ENCODE measurements around the gene MYO9A.
"Not testable (repeated sequence)": the region's sequence is repeated elsewhere in the genome, so short reads cannot be mapped to it uniquely, and the experiment has no call there.

MYO9A gene

DNA sequence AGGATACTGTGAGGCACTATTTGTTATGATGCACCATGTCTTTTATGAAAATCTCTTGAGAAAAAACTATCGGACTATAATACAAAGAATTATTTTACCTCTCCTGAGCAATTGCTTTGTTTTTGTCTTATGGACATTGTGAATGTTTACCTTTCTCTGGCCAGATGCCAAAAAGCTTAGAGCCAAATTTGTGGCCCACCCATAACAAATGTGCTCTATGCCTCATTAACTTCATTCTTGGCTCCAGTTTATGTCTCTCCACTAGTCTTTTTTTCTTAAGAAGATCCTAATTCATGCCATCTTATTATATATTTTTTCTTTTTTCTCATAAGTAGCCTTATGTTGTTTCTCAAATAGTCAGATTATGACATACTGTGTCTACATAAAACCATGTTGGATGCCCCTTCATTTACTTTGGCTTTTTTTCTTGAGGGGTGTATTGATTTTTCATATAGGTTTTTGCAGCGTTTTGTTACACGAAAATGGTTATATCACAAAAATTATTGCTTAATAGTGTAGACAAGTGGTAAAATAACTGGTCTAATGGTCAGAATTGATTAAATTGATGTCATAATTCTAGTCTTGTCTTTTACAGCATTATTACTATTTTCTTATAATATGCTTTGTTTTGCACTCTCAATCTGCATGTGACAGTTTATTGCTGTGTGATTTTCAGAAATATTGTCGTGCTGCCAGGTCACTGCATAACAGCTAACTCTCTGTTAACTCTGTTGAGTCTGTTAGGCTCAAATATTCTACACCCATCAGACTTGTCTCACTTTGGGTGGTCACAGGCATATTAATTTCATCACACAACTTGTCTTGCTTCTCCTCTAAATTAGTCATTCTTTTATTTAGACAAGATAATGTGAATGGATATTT, 18.5 kb upstream of the MYO9A start:
- no peak for DNase-seq

DNA sequence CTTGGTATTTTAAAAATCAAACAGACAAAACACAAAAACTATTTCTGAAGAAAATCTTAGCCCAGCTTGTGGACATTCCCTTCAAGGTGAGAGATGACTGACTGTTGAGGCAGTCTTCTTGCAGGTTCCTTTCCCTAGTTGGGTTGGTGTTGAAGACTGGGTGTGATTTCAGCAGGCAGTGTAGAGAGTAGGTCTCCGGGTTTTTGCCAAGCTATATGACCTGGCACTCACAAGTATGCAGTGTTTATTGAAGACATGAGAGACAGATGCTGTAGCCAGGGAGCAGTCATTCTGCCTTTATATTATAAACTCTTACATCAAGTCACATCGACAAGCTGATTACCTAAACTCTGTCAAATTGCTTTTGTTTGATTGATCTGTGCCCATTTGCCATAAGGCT, 17.8 kb upstream of the MYO9A start:
- DNase-seq = no peak

DNA sequence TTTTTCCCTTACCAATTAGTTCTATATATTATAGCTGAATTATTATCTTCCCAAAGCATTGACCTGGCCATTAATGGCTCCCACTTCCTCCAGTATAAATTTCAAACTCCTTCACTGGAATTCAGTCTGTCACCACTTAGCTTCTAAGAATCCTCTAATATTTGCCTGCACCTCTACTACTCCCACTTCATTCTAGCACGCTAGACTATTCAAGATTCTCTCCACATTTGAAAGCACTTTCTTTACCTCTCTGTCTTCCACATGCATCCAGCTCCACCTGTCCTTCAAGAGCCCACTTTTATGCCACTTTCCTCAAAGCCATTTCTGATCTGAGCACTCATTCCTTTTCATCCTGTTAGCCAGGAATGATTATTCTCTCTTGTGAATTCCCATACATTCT, 15.3 kb upstream of the MYO9A start:
- no peak for DNase-seq

DNA sequence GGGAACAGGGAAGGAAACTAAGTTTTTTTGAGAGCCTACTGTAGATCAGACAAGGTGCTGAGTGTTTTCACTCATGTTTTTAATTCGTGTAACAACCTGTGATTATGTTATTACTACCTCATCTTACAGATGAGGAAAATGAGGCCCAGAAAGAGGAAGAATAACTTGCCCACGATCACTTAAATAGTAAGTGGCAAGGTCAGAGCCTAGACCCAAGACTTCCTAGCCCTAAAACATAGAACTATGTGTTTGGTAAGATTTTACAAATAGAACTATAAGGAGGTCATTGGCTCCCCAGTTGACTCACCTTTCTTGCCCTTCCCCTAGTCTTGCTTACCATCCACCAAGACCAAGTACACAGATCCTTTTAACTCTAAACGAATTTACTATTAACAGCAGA, 14.0 kb upstream of the MYO9A start:
- no peak for DNase-seq

DNA sequence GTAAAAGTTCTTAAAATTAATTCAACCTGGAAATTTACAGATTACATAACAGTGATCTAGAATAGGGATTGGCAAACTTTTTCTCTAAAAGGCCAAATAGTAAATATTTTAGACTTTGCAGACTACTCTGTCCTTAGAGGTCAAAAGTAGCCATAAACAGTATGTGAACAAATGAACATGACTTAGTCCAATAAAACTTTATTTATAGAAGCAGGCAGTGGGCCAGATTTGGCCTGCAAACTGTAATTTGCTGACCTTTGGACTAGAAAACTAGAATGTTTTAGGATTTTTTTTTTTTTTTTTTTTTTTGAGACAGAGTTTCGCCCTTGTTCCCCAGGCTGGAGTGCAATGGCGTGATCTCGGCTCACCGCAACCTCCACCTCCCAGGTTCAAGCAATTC, 12.3 kb upstream of the MYO9A start:
- DNase-seq = no peak

DNA sequence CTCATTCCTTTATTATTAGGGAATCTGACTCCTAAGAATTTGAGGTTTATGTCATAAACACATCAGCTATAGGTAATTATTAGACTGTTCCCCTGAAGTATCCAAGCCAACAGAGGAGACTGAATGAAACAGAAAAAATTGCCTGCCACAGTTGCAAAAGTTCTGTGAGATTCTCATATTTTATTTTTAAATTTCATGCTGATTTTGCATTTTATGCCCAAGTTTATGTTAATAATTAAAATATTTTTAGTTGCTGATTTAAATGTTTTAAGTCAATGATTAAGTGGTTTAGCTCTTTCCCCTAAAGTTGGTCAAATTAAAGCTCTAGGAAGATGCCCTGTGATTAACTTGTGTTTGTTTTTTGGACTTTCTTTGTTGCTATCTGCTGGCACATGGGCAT, 10.4 kb upstream of the MYO9A start:
- DNase-seq = no peak

DNA sequence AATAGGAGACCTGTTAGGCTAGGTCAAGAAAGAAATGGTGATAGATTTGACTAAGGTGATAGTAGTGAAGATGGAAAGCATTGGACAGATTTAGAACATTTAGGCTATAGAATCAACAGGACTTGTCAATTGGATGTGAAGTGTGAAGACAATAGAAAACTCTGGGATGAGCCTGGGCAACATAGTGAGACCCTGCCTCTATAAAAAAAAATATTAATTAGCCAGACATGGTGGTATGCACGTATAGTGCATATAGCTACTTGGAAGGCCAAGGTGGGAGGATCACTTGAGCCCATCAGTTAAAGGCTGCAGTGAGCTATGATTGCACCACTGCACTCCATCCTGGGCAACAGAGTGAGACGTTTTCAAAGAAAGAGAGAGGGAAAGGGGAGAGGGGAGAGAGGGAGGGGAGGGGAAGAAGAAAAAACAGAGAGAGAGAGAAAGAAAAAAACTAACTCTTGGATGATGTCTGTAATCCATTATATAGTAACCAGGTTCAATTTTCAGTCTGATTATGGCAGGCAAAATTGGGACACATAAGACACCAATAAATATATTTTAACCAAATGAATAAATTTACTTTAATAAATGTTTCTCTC, 9.9 kb upstream of the MYO9A start:
- no peak for DNase-seq

DNA sequence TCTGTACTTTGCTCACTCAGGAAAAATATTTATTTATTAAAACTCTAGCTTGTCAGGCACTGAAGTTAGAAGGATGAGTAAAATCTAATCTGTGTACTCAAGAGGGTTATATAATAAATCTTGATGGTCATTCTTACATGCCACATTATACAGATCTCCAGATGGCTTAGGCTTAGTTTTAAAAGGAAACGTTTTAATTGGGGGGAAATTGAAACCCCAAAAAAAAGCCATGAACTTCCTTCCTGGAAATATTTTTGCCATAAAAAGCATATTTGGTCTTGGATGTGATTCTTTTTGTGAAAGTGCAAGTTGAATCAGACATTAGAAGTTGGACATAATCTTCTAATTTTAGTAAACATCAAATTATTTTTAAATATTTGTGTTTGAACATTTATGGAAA, 6.3 kb upstream of the MYO9A start:
- DNase-seq = no peak

DNA sequence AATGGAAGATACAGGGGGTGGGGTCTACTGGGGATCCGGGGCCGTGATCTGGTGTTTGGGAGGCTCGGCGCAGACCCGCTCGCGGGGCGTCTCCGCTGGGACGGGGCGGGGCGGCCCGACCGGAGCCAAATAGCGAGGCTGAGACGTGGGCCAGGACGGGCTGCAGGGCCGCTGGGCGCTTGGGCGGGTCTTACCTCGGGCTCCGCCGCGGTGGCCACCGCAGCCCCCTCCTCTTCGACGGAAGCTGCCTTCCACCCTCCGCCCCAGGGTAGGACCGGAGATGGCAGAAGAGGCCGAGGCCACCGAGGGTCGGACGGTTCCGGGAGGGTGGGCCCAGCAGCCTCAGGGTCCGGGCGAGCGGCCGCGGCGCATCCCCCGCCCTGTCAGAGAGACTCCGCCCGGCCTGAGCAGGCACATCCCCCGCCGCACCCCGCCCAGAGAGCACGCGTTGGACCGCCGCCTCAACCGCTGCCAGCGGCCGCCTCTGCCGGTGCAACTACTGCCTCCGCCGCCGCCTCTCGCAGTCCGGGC, 399 bp downstream of the MYO9A start:
- DNase-seq = peak; percentile 32

DNA sequence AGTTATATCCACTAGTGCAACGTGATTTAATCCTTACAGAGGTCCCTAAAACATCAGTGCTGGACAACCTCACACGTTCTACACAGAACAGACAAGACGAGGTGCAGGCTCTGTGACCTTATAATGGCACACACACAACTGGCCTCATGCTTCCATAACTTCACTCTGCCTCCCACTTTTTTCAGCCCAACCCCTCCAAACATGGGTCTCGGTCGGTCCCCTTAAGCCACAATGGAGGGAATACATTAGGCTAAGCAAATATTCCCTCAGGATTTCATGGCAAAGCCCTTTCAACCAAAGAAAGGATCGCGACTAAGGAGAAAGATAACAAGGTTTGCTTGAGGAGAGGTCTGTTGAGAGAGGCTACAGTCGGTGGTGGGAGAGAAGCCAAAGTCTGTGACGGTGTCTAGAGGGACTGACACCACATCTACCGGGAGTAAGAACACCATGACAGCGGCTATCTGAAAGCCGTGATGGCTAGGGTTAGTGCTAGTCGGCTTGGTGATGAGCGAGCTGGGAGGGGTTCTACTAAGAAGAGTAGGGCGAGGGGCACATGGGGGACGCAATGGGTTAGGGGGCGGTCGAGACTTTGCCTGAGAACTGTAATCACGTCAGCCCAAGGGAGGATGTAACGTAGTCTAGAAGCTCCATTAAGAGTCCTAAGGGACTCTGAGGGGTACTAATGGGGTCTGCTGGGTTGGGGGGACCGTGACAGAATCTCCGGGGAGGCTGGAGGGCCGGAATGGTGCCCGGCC, 1.0 kb downstream of the MYO9A start:
- no peak for DNase-seq

DNA sequence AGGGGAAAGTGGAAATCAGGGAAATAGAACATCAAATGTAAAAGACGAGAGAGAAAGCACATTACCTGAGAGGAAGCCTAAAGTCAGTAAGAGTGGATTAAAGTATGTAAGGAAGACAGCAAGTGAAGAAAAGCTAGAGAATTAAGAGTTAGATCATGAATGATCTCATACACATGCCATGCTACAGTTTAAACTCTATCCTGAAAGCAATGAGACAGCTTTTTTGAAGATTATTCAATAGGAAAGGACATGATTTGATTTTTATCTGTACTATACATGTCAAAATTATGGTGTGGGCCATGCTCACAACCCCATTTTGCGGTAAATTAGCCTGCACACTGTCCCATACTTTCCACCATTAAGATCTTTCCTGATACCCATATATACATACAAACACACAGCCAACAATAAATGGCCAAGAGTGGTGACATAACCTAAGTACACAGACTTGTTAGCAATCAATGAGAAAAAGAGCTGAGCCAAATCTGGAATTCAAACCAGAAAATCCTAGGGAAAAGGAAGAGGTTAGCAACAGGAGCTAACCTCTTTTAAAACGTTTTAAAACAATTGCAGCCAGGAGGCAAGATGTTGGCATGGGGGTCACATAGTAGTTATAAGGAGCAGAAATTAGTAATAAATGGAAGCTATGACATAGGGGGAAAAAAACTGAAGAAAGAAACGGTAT, 4.5 kb downstream of the MYO9A start:
- no peak for DNase-seq

DNA sequence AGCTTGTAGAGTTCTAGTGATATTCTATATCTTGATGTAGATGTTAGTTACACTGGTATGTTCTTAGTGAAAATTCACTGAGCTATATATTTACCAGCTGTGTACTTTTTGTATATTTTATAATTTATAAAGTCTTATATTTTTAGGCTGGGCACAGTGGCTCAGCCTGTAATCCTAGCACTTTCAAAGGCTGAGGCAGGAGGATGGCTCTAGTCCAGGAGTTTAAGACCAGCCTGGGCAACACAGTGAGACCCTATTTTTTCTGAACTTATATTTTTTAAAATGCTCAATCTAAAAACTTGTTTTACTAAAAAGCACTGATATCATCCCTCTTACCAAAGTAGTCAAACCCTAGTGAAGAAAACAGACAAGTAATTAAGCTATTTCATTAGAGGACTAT, 5.1 kb downstream of the MYO9A start:
- no peak for DNase-seq

DNA sequence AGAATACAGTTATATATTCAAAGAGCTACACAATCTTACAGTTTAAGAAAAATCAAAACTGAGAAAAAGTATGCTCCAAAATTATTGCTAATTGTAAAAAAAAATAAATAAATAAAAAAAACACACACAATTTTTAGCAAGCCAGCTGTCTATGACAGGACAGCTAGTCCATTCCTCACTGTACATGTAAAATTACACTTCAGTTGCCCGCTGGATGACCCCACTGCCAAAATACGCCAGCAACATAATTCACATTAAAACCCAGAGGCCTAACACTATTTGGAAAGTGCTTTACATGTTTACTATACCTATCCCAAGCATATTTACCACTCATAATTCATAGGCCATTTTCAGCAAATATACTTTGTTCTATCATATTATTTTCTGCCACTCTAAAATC, 5.8 kb downstream of the MYO9A start:
- DNase-seq = no peak

DNA sequence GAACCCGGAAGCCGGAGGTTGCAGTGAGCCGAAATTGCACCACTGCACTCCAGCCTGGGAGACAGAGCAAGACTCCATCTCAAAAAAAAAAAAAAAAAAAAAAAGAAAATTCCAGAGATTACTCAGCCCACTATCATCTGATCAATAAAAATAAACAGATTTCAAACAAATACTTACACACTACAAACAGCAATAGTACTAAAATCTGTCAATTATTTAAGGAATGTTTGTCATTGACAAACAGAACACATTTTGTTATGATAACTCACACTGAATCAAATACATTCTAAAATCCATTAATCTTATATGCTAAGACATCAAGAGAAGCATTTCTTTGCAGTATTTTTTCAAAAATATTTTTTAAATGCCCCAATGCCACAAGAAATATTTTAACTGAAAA, 7.6 kb downstream of the MYO9A start:
- DNase-seq = no peak

DNA sequence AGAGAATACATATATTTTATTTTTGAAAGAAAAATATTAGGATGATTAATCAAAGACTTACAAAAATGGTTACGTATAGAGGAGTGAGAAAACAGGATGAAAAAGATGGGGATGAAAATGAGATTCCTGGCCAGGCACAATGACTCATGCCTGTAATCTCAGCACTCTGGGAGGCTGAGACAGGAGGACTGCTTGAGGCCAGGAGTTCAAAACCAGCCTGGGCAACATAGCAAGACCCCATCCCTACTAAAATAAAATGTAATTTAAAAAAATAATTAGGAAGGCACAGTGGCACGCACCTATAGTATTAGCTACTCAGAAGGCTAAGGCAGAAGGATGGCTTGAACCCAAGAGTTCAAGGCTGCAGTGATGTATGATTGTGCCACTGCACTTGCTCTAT, 11.9 kb downstream of the MYO9A start:
- DNase-seq = no peak

DNA sequence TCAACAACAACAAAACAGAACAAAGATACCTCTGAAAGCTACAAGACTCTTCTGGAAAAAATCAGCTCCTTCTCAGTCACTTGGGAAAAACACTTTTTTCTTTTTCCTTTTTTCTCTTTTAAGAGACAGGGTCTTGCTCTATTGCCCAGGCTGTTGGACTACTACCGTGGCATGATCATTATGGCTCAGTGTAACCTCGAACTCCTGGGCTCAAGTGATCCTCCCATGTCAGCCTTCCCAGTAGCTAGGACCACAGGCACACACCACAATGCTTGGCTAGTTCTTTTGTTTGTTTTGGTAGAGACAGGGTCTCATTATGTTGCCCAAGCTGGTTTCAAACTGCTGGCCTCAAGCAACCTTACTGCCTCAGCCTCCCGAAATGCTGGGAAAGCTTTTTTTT, 12.8 kb downstream of the MYO9A start:
- no peak for DNase-seq

DNA sequence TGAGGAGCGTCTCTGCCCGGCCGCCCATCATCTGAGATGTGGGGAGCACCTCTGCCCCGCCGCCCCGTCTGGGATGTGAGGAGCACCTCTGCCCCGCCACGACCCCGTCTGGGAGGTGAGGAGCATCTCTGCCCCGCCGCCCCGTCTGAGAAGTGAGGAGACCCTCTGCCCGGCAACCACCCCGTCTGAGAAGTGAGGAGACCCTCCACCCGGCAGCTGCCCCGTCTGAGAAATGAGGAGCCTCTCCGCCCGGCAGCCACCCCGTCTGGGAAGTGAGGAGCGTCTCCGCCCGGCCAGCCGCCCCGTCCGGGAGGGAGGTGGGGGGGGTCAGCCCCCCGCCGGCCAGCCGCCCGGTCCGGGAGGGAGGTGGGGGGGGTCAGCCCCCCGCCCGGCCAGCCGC, 17.4 kb downstream of the MYO9A start:
- not testable (repeated sequence) for DNase-seq

DNA sequence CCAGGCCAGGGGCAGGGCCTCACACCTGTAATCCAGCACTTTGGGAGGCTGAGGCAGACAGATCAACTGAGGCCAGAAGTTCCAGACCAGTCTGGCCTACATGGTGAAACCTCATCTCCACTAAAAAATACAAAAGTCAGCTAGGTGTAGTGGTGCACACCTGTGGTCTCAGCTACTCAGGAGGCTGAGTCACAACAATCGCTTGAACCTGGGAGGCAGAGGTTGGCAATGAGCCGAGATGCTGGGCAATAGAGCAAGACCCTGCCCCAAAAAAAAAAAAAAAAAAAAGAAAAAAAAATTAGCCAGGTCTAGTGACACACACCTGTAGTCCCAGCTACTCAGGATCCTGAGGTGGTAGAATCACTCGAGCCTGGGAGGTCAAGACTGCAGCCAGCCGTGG, 18.8 kb downstream of the MYO9A start:
- DNase-seq = no peak

DNA sequence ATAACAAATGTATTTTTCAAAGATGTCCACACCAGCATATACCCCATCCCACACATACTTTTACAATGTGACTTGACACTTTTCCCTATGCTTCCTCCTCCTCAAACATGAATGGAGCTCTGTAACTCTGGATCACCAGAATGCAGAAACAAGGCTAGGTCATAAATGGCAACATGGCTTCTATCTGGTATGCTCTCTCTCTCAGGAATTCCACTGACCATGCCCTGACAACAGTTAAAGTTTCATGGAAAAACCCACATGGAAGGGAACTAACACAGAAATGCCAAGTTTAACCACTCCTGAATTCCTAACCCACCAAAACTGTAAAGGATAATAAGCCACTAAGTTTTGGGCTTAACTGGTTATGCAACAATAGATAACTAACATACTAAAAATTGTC, 19.9 kb downstream of the MYO9A start:
- DNase-seq = no peak

DNA sequence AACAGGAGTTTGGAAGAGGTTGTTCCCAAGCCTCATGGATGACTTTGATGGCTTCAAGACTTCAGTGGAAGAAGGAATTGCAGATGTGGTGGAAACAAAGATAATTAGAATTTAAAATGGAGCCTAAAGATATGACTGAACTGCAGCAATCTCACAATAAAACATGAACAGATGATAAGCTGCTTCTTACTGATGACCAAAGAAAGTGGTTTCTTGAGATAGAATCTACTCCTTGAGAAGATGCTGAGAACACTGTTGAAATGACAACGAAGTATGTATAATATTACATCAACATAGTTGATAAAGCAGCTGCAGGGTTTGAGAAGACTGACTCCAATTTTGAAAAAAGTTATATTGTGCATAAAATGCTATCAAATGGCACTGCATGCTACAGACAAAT, 21.2 kb downstream of the MYO9A start:
- no peak for DNase-seq

DNA sequence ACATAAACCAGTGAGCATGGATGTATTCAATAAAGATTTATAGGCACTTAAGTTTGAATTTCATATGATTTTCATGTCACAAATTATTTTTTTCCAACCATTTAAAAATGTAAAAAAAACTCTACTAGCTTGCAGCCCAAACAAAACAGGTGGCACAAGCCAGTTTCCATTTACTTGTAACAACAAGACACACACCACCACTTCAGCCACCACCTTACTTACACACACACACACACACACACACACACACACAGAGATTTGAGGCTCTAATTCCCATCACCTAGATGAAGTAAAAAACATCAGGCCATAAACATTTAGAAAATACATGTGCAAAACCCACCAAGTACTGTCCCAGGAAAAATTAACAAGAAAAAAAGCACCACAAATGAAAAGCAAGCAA, 25.3 kb downstream of the MYO9A start:
- DNase-seq = no peak

DNA sequence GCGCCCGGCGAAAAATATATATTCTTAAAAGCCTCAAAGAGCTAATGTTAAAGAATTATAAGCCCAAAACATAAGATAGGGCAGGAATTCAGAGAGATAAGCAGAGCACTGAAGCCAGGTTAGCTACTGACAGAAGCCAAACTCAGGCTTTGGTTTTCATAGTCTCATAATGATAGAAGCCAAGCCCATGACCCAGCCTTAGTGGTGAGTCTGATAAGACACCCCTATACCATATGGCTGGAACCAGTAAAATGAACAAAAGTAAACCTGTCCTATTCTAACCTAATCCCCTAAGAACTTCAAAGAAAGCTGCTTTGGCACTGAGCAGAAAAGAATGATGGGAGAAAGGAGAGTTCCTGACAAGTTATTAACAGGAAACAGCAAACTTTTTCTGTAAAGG, 25.9 kb downstream of the MYO9A start:
- DNase-seq = no peak

DNA sequence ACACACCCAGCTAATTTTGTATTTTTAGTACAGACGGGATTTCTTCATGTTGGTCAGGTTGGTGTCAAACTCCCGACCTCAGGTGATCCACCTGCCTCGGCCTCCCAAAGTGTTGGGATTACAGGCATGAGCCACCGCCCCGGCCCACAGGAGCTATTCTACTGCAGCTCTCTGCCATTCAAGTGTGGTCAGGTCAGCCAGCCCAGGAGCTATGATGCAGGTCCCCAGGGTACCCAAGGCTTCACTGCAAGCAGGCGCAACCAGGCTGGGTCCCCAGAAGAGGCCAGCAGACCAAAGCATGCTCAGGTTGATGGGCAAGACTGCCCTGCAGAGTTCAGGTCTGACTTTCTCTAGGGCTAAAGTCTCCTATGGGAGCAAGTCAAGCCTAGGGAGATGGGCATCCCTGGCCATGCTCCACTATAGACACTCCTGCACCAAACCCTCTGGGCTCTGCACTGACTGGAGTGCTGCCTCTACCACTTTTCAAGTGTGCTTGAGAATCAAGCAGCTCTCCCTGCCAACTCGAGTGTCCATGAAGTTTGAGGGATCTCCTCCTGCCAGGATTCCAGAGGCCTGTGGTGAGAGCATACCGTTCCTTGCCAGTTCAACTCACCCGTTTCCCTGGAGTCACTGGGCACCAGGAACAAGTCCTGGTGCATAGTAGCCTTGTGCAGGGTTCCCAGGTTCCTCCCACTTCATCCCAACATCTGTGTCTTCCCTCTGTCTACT, 30.9 kb downstream of the MYO9A start:
- no peak for DNase-seq

All from activated CD4-positive, alpha-beta T cell treated with anti-CD3 and anti-CD28 coated beads for 1 hour (primary cell).